Measurements from ENCODE around the gene STAB2.

GRCh38 chr12:103805655-103806360 lies 218.7 kb downstream of the STAB2 start:
- TF ChIP-seq CTCF (IDR thresholded peaks at IDR 0.05) (no peak), POLR2A (IDR thresholded peaks at IDR 0.05) (no peak)

All from thyroid gland (tissue), 4 donors.